Liver (tissue), 9 donors: ENCODE data around the gene RNF144A. TPM values are rescaled to one million over a fixed set of nuclear protein-coding genes. Genes with fewer than 3 reads are reported as not detected.

Experiments
- DNase-seq: peaks from one replicate; pipeline ENCODE4 v3.0.0-alpha.2; 2017; ENCODE audit warnings: low spot score
- H3K27ac ChIP-seq, 2 donors: one replicate each; pipeline ENCODE4 v1.7.0; 2013; ENCODE audit warnings: inconsistent platforms in 2 of 2, low read length in 2 of 2, control low read depth in 1 of 2, low read depth in 1 of 2, mild to moderate bottlenecking in 1 of 2
- H3K27me3 ChIP-seq, 4 donors: one replicate each; pipeline versions ENCODE4 v1.6.1 to v1.7.0; 2013; ENCODE audit warnings: low read length in 3 of 4, inconsistent platforms in 1 of 4, mild to moderate bottlenecking in 1 of 4, moderate library complexity in 1 of 4; ENCODE audit not compliant: control insufficient read depth in 4 of 4, insufficient read depth in 4 of 4
- H3K36me3 ChIP-seq, 4 donors: one replicate each; pipeline versions ENCODE4 v1.6.1 to v1.7.0; 2013; ENCODE audit warnings: low read length in 3 of 4, mild to moderate bottlenecking in 3 of 4, low read depth in 1 of 4, moderate library complexity in 1 of 4; ENCODE audit not compliant: control insufficient read depth in 4 of 4, insufficient read depth in 3 of 4
- H3K4me1 ChIP-seq, 4 donors: one replicate each; pipeline versions ENCODE4 v1.6.1 to v1.7.0; 2013; ENCODE audit warnings: low read length in 3 of 4, mild to moderate bottlenecking in 3 of 4, moderate library complexity in 1 of 4; ENCODE audit not compliant: control insufficient read depth in 4 of 4, insufficient read depth in 4 of 4
- H3K4me3 ChIP-seq, 3 donors: one replicate each; pipeline versions ENCODE4 v1.6.1 to v1.7.0; 2013; ENCODE audit warnings: low read length in 3 of 3, control low read depth in 1 of 3, low read depth in 1 of 3, mild to moderate bottlenecking in 1 of 3
- H3K9ac ChIP-seq, 2 donors: one replicate each; pipeline ENCODE4 v1.7.0; 2013; ENCODE audit warnings: low read length in 2 of 2, mild to moderate bottlenecking in 2 of 2, moderate library complexity in 2 of 2, control low read depth in 1 of 2, low read depth in 1 of 2
- H3K9me3 ChIP-seq, 4 donors: one replicate each; pipeline versions ENCODE4 v1.6.1 to v1.7.0; 2013; ENCODE audit warnings: low read length in 3 of 4; ENCODE audit not compliant: control insufficient read depth in 4 of 4
- ATF3 ChIP-seq: IDR thresholded peaks from 2 replicates; pipeline ENCODE4 v1.6.1; 2016; ENCODE audit warnings: antibody characterized with exemption
- CTCF ChIP-seq: fragments of 150-350 bp; IDR thresholded peaks from 2 replicates; pipeline ENCODE4 v1.5.1; 2017; ENCODE audit warnings: improper control_type of control experiment, low read depth, low read length; ENCODE audit not compliant: missing input control
- EGR1 ChIP-seq, 2 donors: IDR thresholded peaks; 2 replicates each; pipeline ENCODE4 v1.6.1; 2016 to 2018; ENCODE audit warnings: antibody characterized with exemption in 2 of 2, low read depth in 2 of 2
- FOXA1 ChIP-seq: IDR thresholded peaks from 2 replicates; pipeline ENCODE4 v1.6.1; 2016; ENCODE audit warnings: antibody characterized with exemption
- FOXA2 ChIP-seq: IDR thresholded peaks from 2 replicates; pipeline ENCODE4 v1.6.1; 2016; ENCODE audit warnings: antibody characterized with exemption
- GABPA ChIP-seq, 2 donors: IDR thresholded peaks in 1 of 2; conservative IDR thresholded peaks in 1 of 2; 2 replicates each; pipeline ENCODE4 v1.6.1; 2016; ENCODE audit warnings: antibody characterized with exemption in 2 of 2, mild to moderate bottlenecking in 1 of 2, moderate library complexity in 1 of 2
- HNF4A ChIP-seq, 2 donors: conservative IDR thresholded peaks; 2 replicates each; pipeline ENCODE4 v1.6.1; 2016; ENCODE audit warnings: antibody characterized with exemption in 2 of 2, mild to moderate bottlenecking in 2 of 2
- HNF4G ChIP-seq: IDR thresholded peaks from 2 replicates; pipeline ENCODE4 v1.6.1; 2016; ENCODE audit warnings: antibody characterized with exemption
- JUND ChIP-seq, 2 donors: IDR thresholded peaks; 2 replicates each; pipeline ENCODE4 v1.6.1; 2016; ENCODE audit warnings: antibody characterized with exemption in 2 of 2
- MAX ChIP-seq: IDR thresholded peaks from 2 replicates; pipeline ENCODE4 v1.6.1; 2016; ENCODE audit warnings: antibody characterized with exemption
- NR2F2 ChIP-seq: IDR thresholded peaks from 2 replicates; pipeline ENCODE4 v1.6.1; 2016; ENCODE audit warnings: antibody characterized with exemption
- RAD21 ChIP-seq, 2 donors: IDR thresholded peaks; 2 replicates each; pipeline ENCODE4 v1.6.1; 2016; ENCODE audit warnings: antibody characterized with exemption in 2 of 2, mild to moderate bottlenecking in 2 of 2
- REST ChIP-seq: IDR thresholded peaks from 2 replicates; pipeline ENCODE4 v1.6.1; 2016; ENCODE audit warnings: antibody characterized with exemption, mild to moderate bottlenecking
- RXRA ChIP-seq, 2 donors: IDR thresholded peaks; 2 replicates each; pipeline ENCODE4 v1.6.1; 2017 to 2018; ENCODE audit warnings: antibody characterized with exemption in 2 of 2, mild to moderate bottlenecking in 1 of 2
- SP1 ChIP-seq: IDR thresholded peaks from 2 replicates; pipeline ENCODE4 v1.6.1; 2018; ENCODE audit warnings: antibody characterized with exemption, mild to moderate bottlenecking
- TAF1 ChIP-seq: conservative IDR thresholded peaks from 2 replicates; pipeline ENCODE4 v1.6.1; 2016; ENCODE audit warnings: antibody characterized with exemption, mild to moderate bottlenecking
- YY1 ChIP-seq: IDR thresholded peaks from 2 replicates; pipeline ENCODE4 v1.6.1; 2016; ENCODE audit warnings: antibody characterized with exemption, mild to moderate bottlenecking
- ZBTB33 ChIP-seq: IDR thresholded peaks from 2 replicates; pipeline ENCODE4 v1.6.1; 2016; ENCODE audit warnings: antibody characterized with exemption
- WGBS: extraction: QIAGEN DNeasy Blood & Tissue Kit; methylation state at CpG from one replicate; pipeline ENCODE4 v1.1.7; 2013; 5-methylcytosine and 5-hydroxymethylcytosine counted together
- polyA plus RNA-seq, 2 donors: library from polyadenylated mRNA; stranded (reverse) in 1 of 2; unstranded in 1 of 2; fragments of 200-250 nt in 1 of 2; fragments of >200 nt in 1 of 2; fragmentation: Nextera tagmentation in 1 of 2; extraction: Ambion mirVana in 1 of 2; gene quantifications; one replicate each; pipeline versions ENCODE4 v1.2.1 to v1.2.3, GENCODE V29; 2013 to 2015
- total RNA-seq, 2 donors: library from RNA; depleted of rRNA; stranded (reverse); fragments of >200 nt; gene quantifications; one replicate each; pipeline ENCODE4 v1.2.3, GENCODE V29; 2014
- donor health status: healthy.
- donor health status: healthy.
- donor health status: healthy.
- donor health status: healthy.
- donor health status: healthy.

The RNF144A gene
- total and polyA plus RNA-seq, 4 donors = 1.0 to 10.4 (median 2.3) TPM

- H3K4me3 ChIP-seq = no peak overlapping the region
- DNase-seq = no peak
- 80% methylated on average over 2 of the region's 2 CpGs for WGBS
- no peaks in the 10 kb centered on the region for H3K9me3 ChIP-seq
- no peak overlapping the region for H3K27ac ChIP-seq
- H3K36me3 ChIP-seq = no peaks in the 10 kb centered on the region
- H3K27me3 ChIP-seq = no peaks in the 10 kb centered on the region
- TF ChIP-seq CTCF (no peak), TAF1 (no peak), HNF4G (no peak), GABPA (IDR thresholded peaks at IDR 0.05 in 1 of 2, conservative IDR thresholded peaks at IDR 0.05 in 1 of 2) (no peak), FOXA1 (no peak), HNF4A (conservative IDR thresholded peaks at IDR 0.05) (no peak), RAD21 (IDR thresholded peaks at IDR 0.05) (no peak), ATF3 (no peak), RXRA (IDR thresholded peaks at IDR 0.05) (no peak), FOXA2 (no peak), EGR1 (IDR thresholded peaks at IDR 0.05; ENCODE audit: low read depth in 2 of 2) (no peak), NR2F2 (no peak)
- H3K9ac ChIP-seq = no peak overlapping the region
- H3K4me1 ChIP-seq = no peaks in the 10 kb centered on the region
These were observed 23.2 kb upstream of the RNF144A start for GRCh38 chr2:6893876-6894482.

- Histone ChIP-seq H3K9me3 (no peaks in the 10 kb centered on the region), H3K27me3 (no peaks in the 10 kb centered on the region), H3K4me1 (no peaks in the 10 kb centered on the region), H3K9ac (no peak overlapping the region), H3K36me3 (no peaks in the 10 kb centered on the region), H3K4me3 (no peak overlapping the region), H3K27ac (no peak overlapping the region)
- 74% methylated on average over 5 of the region's 5 CpGs for whole genome bisulfite sequencing
- DNase-seq = no peak
- TF ChIP-seq YY1 (no peak), RXRA (IDR thresholded peaks at IDR 0.05) (no peak), EGR1 (IDR thresholded peaks at IDR 0.05; ENCODE audit: low read depth in 2 of 2) (no peak), SP1 (no peak), MAX (no peak), RAD21 (IDR thresholded peaks at IDR 0.05) (peak; percentile 84), ZBTB33 (no peak), HNF4A (conservative IDR thresholded peaks at IDR 0.05) (no peak), HNF4G (no peak), FOXA1 (no peak), TAF1 (no peak), GABPA (IDR thresholded peaks at IDR 0.05 in 1 of 2, conservative IDR thresholded peaks at IDR 0.05 in 1 of 2) (no peak), FOXA2 (no peak), NR2F2 (peak; percentile 26), CTCF (peak; percentile 80), JUND (IDR thresholded peaks at IDR 0.05) (no peak), ATF3 (no peak), REST (no peak)
These were observed 20.1 kb upstream of the RNF144A start for GRCh38 chr2:6896930-6897759.
